GM19351 (cell line): Measurements from ENCODE around the gene DNAJC10.
A peak's percentile ranks its signal among the peaks of the same experiment; 100 is the strongest.
"Not testable (repeated sequence)": the region's sequence is repeated elsewhere in the genome, so short reads cannot be mapped to it uniquely, and the experiment has no call there.

Source experiments
- ATAC-seq: cut with Tn5 transposase; IDR thresholded peaks from one replicate; pipeline ENCODE4 v1.9.1; 2021; ENCODE audit warnings: mild to moderate bottlenecking, moderate library complexity; ENCODE audit not compliant: unreplicated experiment

The DNAJC10 gene

DNA sequence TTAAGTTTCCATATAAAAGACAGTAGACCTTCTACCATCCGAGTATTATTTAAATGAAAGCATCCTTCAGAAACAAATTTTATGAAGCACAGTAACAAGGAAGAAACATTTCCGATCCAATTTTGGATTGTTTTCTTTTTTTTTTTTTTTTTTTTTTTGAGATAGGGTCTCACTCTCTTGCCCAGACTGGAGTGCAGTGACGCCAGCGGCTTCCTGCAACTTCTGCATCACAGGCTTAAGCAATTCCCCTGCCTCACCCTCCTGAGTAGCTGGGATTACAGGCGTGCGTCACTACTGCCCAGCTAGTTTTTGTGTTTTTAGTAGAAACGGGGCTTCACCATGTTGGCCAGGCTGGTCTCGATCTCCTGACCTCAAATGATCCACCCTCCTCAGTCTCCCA, 3.1 kb downstream of the DNAJC10 start:
- ATAC-seq: not testable (repeated sequence)

DNA sequence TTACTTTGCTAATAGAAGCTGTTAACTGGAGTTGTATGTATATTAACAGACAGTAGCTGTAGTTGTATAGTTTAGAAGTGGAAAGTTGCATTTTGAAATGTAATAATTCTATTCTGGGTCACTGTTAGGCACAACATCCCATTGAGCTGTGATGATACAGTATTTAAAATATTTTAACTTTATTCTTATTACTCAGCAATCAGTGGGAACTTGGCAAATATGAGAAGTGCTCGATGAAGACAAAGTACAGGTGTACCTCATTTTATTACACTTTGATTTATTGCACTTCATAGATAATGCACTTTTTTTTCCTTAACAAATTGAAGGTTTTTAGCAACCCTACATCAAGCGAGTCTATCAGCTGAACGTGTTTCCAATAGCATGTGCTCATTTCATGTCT, 8.6 kb downstream of the DNAJC10 start:
- no peak for ATAC-seq

DNA sequence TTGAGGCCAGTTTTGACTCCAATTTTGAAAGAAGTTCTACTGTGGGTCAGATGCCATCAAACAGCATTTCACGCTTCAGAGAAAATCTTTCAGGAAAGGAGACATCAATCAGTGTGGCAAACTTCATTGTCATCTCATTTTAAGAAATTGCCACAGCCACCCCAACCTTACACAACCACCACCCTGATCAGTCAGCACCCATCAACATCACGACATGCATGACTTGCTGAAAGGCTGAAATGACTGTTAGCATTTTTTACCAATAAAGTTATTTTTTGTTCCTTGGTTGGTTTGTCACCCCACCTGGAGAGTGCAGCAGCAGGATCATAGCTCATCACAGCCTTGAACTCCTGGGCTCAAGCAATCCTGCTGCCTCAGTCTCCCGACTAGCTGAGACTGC, 10.4 kb downstream of the DNAJC10 start:
- no peak for ATAC-seq

GRCh38 chr2:182728014-182728413, 12.0 kb downstream of the DNAJC10 start:
- no peak for ATAC-seq

DNA sequence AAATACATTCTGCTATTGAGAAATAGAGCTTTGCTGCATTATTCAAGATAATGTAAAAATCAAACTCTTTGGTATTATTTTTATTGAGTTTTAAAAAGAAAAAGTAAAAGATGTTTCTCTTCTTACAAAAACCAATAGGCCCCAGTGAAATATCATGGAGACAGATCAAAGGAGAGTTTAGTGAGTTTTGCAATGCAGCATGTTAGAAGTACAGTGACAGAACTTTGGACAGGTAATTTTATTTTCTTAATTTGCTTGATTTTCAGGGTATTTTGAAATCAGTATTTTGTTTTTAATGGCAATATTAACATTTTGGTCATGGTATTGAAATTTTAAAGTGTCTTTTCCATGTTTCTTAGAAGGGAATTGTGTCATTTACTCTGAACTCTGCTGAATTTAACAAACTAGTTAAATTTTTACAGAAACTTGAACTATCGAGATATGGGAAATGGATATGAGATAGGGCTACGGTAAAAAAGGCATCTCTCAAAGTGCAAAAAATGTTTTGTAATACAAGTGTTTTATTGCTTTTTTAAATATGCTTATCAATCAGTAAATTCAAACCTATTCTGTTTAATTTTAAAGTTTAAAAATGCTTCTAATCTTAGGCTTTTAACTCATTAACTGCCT, 13.8 kb downstream of the DNAJC10 start:
- no peak for ATAC-seq

- no peak for ATAC-seq
These were observed 14.4 kb downstream of the DNAJC10 start for GRCh38 chr2:182730486-182730885.

- no peak for ATAC-seq
These were observed 16.7 kb downstream of the DNAJC10 start for GRCh38 chr2:182732736-182733135.

- no peak for ATAC-seq
These were observed 17.5 kb downstream of the DNAJC10 start for GRCh38 chr2:182733572-182733971.

- ATAC-seq: not testable (repeated sequence)
These were observed 20.8 kb downstream of the DNAJC10 start for GRCh38 chr2:182736856-182737255.

DNA sequence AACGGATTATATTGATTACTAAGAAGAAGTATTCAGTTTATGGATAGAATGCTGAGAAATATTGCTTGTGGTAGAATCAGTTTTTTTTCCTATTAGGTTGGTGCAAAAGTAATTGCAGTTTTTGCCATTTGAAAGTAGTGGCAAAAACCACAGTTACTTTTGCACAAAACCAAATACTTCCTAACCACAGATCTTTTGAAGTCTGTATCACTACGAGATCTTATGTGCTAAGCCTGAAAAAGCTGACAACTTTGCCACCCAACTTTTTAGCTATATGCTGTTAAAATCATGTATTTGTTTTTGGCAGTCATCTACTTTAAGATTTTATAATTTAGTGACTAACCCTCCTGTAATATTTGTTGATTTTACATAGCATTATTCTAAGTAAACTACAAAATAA, 24.6 kb downstream of the DNAJC10 start:
- peak; percentile 51 for ATAC-seq

DNA sequence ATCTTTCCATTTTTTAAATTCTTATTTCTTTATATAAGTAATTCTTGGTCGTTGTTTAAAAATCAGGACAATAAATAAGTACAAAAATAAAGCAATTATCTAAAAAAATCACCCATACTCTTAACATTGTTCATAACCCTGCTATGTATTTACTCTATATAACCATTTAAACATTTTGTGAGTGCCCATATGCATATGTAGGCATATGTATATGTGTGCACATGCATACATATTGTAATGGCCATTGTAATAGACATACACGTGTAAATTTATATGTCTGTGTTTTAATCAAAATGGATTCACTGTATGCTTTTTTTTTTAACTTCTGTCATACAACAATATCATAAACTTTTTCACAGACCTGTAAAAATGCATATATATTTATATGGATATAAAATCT, 25.6 kb downstream of the DNAJC10 start:
- ATAC-seq: no peak

GRCh38 chr2:182744490-182744889, 28.4 kb downstream of the DNAJC10 start:
- no peak for ATAC-seq

- ATAC-seq: no peak
These were observed 29.0 kb downstream of the DNAJC10 start for GRCh38 chr2:182745061-182745460.

GRCh38 chr2:182745894-182746293, 29.8 kb downstream of the DNAJC10 start:
- not testable (repeated sequence) for ATAC-seq

DNA sequence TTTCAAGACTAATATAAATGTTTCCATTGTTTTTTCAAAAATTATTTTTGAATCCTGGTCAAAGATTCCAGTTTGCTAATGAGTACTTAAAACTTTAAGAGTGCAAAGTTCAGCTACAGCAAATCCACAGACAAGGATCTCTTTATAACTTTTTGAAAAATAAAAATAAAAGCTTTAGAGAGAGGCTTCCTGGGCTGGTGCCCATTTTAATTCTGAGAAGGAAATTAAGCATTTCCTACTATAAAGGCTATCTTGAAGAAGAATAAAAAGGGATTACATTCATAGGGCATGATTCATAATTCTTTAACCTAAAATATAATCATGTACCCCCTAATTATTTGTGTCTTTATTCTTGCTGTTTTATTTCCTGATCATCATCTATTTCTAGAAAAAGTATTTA, 38.2 kb downstream of the DNAJC10 start:
- no peak for ATAC-seq

GRCh38 chr2:182758379-182758778, 42.3 kb downstream of the DNAJC10 start:
- ATAC-seq: no peak

DNA sequence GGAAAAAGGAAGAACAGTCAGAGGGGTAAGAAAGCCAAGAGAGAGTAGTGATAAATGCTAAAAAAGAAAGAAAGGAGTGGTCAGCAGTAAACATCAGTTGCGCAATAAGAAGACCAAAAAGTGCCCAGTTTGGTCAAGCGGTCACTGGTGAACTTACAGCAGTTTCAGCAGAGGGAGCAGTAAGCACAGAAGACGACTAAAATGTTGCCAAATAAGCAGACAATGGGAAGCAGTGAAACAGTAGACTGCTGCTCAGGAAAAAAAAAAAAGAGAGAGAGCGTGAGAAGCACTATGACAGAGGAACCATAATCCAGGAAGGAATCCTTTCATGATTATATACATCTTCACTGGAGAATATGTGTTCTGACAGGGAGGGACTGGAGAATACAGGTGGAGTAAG, 45.8 kb downstream of the DNAJC10 start:
- ATAC-seq: no peak

GRCh38 chr2:182763311-182763912, 47.4 kb downstream of the DNAJC10 start:
- peak; percentile 63 for ATAC-seq

- no peak for ATAC-seq
These were observed 50.6 kb downstream of the DNAJC10 start for GRCh38 chr2:182766626-182767025.

GRCh38 chr2:182767578-182767977, 51.5 kb downstream of the DNAJC10 start:
- ATAC-seq: peak; percentile 56

DNA sequence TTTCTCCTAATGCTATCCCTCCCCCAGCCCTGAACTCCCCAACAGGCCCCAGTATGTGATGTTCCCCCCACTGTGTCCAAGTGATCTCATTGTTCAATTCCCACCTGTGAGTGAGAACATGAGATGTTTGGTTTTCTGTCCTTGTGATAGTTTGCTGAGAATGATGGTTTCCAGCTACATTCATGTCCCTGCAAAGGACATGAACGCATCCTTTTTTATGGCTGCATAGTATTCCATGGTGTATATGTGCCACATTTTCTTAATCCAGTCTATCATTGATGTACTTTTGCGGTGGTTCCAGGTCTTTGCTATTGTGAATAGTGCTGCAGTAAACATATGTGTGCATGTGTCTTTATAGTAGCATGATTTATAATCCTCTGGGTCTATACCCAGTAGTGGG, 52.9 kb downstream of the DNAJC10 start:
- ATAC-seq: not testable (repeated sequence)

DNA sequence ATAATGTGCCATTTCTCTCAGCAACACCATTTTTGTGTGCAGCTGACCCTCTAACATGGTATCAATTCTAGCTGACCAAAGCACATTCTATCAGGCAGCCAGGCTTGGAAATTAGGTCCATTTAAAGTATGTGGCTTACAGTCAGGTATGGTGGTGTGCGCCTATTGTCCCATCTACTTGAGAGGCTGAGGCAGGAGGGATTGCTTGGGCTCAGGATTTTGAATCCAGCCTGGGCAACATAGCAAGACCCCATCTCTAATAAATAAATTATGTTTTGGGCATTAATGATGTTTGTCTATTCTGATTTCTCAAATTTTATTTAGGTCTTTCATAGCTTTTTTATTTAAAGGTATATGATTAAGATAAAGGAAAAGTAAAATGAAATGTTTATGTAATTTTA, 63.3 kb downstream of the DNAJC10 start:
- ATAC-seq: no peak

DNA sequence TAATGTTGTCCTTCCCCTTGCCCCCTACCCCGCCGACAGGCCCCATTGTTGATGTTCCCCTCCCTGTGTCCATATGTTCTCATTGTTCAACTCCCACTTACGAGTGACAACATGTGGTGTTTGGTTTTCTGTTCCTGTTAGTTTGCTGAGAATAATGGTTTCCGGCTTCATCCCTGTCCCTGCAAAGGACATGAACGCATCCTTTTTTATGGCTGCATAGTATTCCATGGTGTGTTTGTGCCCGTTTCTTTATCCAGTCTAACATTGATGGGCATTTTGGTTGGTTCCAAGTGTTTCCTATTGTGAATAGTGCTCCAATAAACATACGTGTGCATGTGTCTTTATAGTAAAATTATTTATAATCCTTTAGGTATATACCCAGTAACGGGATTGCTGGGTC, 65.0 kb downstream of the DNAJC10 start:
- not testable (repeated sequence) for ATAC-seq
